Peyer's patch (tissue), 4 donors: Measurements from ENCODE around the gene ERO1B. TPM values are rescaled to one million over a fixed set of nuclear protein-coding genes. Genes with fewer than 3 reads are reported as not detected.
"Not testable (repeated sequence)": the region's sequence is repeated elsewhere in the genome, so short reads cannot be mapped to it uniquely, and the experiment has no call there.

Source experiments
- DNase-seq, 3 donors: peaks; one replicate each; pipeline ENCODE4 v3.0.0-alpha.2; 2017 to 2019
- H3K27ac ChIP-seq, 4 donors: fragments of 200-600 bp; sonication (generic); one replicate each; pipeline ENCODE4 v1.5.1; 2016 to 2019
- H3K27me3 ChIP-seq, 2 donors: fragments of 200-600 bp; sonication (generic); one replicate each; pipeline ENCODE4 v1.5.1; 2019
- H3K36me3 ChIP-seq, 3 donors: fragments of 200-600 bp; sonication (generic); one replicate each; pipeline ENCODE4 v1.5.1; 2016 to 2019
- H3K4me1 ChIP-seq, 4 donors: fragments of 200-600 bp; sonication (generic); one replicate each; pipeline ENCODE4 v1.5.1; 2016 to 2019
- H3K4me3 ChIP-seq, 4 donors: fragments of 200-600 bp; sonication (generic); 1 replicate in 3 of 4; 2 replicates in 1 of 4; pipeline ENCODE4 v1.5.1; 2016 to 2019; ENCODE audit warnings: mild to moderate bottlenecking in 1 of 4
- H3K9me3 ChIP-seq, 4 donors: fragments of 200-600 bp; sonication (generic); one replicate each; pipeline ENCODE4 v1.5.1; 2016 to 2019; ENCODE audit warnings: mild to moderate bottlenecking in 1 of 4
- CTCF ChIP-seq, 6 experiments: fragments of 450-650 bp in 4 of 6; fragments of 200-600 bp in 2 of 6; sonication (generic) in 1 of 6; IDR thresholded peaks; one replicate each; pipeline ENCODE4 v1.5.1; 2017 to 2019; ENCODE audit warnings: antibody characterized with exemption in 6 of 6, mild to moderate bottlenecking in 3 of 6, moderate library complexity in 1 of 6
- POLR2A ChIP-seq, 2 donors: fragments of 450-650 bp; IDR thresholded peaks; one replicate each; pipeline ENCODE4 v1.5.1; 2017; ENCODE audit warnings: antibody characterized with exemption in 2 of 2, mild to moderate bottlenecking in 2 of 2, moderate library complexity in 2 of 2
- total RNA-seq, 4 donors: library from RNA; depleted of rRNA; stranded (reverse); fragments of >200 nt; gene quantifications; one replicate each; pipeline ENCODE4 v1.1.0, GENCODE V29; 2016

ERO1B gene
- 10 to 100 TPM in 1 of 4 donors, 1 to 10 TPM in 3; 5.2 to 44.6 (median 7.9) TPM for total RNA-seq

GRCh38 chr1:236281654-236282424 is at the start of gene ERO1B:
Gene ERO1B (minus strand): TSS chr1:236281958. CDS start chr1:236281783, 175 bp downstream.
- TF ChIP-seq POLR2A (IDR thresholded peaks at IDR 0.05) (peak; percentile 76 to 86), CTCF (IDR thresholded peaks at IDR 0.05) (no peak)
- H3K27ac ChIP-seq: peak within 1 kb of the TSS; percentile 75 to 93 (median 83)
- peaks cover 0 to 5% (median 0%) of the 10 kb centered on the region in 4 donors for H3K4me1 ChIP-seq
- peak within 1 kb of the TSS; percentile 77 to 95 (median 90) for H3K4me3 ChIP-seq
- H3K9me3 ChIP-seq: no peaks in the 10 kb centered on the region
- DNase-seq: peak; percentile 97 to 99 (median 99)
- H3K27me3 ChIP-seq: no peaks in the 10 kb centered on the region
- H3K36me3 ChIP-seq: no peaks in the 10 kb centered on the region

GRCh38 chr1:236331412-236331811 is 49.7 kb upstream of the ERO1B start:
- not testable (repeated sequence) for DNase-seq, H3K36me3 ChIP-seq, H3K4me3 ChIP-seq, H3K27ac ChIP-seq, H3K4me1 ChIP-seq, H3K27me3 ChIP-seq, H3K9me3 ChIP-seq

- Histone ChIP-seq H3K4me3 (no peak overlapping the region), H3K4me1 (no peaks in the 10 kb centered on the region), H3K27ac (no peak overlapping the region), H3K9me3 (peaks cover 0 to 6% (median 3%) of the 10 kb centered on the region in 4 donors), H3K27me3 (no peaks in the 10 kb centered on the region), H3K36me3 (no peaks in the 10 kb centered on the region)
- no peak for TF ChIP-seq POLR2A (IDR thresholded peaks at IDR 0.05)
- TF ChIP-seq CTCF (IDR thresholded peaks at IDR 0.05): no peak
- DNase-seq: no peak
Measured at GRCh38 chr1:236326432-236326831, 44.7 kb upstream of the ERO1B start.

- Histone ChIP-seq H3K27me3 (no peaks in the 10 kb centered on the region), H3K4me3 (no peak overlapping the region), H3K4me1 (no peaks in the 10 kb centered on the region), H3K36me3 (no peaks in the 10 kb centered on the region), H3K9me3 (peaks cover 0 to 6% (median 3%) of the 10 kb centered on the region in 4 donors), H3K27ac (no peak overlapping the region)
- DNase-seq: no peak
- TF ChIP-seq CTCF (IDR thresholded peaks at IDR 0.05) (no peak), POLR2A (IDR thresholded peaks at IDR 0.05) (no peak)
Measured at GRCh38 chr1:236325567-236325966, 43.8 kb upstream of the ERO1B start.

GRCh38 chr1:236323819-236324411 is 42.2 kb upstream of the ERO1B start:
- Histone ChIP-seq H3K36me3 (no peaks in the 10 kb centered on the region), H3K9me3 (peaks cover 0 to 6% (median 3%) of the 10 kb centered on the region in 4 donors), H3K4me1 (no peaks in the 10 kb centered on the region), H3K27me3 (no peaks in the 10 kb centered on the region), H3K4me3 (no peak overlapping the region), H3K27ac (no peak overlapping the region)
- no peak for DNase-seq
- no peak for TF ChIP-seq CTCF (IDR thresholded peaks at IDR 0.05)
- TF ChIP-seq POLR2A (IDR thresholded peaks at IDR 0.05): no peak
